Measurements from ENCODE around the gene MRPL19. TPM values are rescaled to one million over a fixed set of nuclear protein-coding genes. Genes with fewer than 3 reads are reported as not detected.

MRPL19 gene
- total and polyA plus RNA-seq, 2 donors from 2014 or later: 54.7 to 55.6 TPM

- Histone ChIP-seq H3K9ac (ENCODE audit: low read length in 3 of 3) (no peak overlapping the region), H3K27me3 (ENCODE audit: control insufficient read depth, insufficient read depth, low read length) (no peaks in the 10 kb centered on the region), H3K36me3 (ENCODE audit: control insufficient read depth in 2 of 3, insufficient read depth in 3 of 3, low read length in 3 of 3) (no peaks in the 10 kb centered on the region), H3K4me1 (ENCODE audit: control insufficient read depth in 2 of 3, insufficient read depth in 2 of 3, low read depth in 1 of 3, low read length in 3 of 3) (peaks cover 8 to 32% (median 23%) of the 10 kb centered on the region in 3 donors), H3K4me3 (ENCODE audit: low read length in 3 of 3) (no peak overlapping the region), H3K9me3 (ENCODE audit: control insufficient read depth in 2 of 3, insufficient read depth in 1 of 3, low read length in 3 of 3) (no peaks in the 10 kb centered on the region), H3K27ac (ENCODE audit: low read depth in 2 of 2, low read length in 2 of 2) (no peak overlapping the region)
- intact Hi-C loops (cut with DNase I): no loop called here
- FAIRE-seq (no peak), DNase-seq (no peak)
- TF ChIP-seq, protein P1, sequence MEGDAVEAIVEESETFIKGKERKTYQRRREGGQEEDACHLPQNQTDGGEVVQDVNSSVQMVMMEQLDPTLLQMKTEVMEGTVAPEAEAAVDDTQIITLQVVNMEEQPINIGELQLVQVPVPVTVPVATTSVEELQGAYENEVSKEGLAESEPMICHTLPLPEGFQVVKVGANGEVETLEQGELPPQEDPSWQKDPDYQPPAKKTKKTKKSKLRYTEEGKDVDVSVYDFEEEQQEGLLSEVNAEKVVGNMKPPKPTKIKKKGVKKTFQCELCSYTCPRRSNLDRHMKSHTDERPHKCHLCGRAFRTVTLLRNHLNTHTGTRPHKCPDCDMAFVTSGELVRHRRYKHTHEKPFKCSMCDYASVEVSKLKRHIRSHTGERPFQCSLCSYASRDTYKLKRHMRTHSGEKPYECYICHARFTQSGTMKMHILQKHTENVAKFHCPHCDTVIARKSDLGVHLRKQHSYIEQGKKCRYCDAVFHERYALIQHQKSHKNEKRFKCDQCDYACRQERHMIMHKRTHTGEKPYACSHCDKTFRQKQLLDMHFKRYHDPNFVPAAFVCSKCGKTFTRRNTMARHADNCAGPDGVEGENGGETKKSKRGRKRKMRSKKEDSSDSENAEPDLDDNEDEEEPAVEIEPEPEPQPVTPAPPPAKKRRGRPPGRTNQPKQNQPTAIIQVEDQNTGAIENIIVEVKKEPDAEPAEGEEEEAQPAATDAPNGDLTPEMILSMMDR (IDR thresholded peaks at IDR 0.05; ENCODE audit: borderline replicate concordance, extremely low read depth, insufficient read depth): no peak
Observed at GRCh38 chr2:75610671-75611070, 35.9 kb upstream of the MRPL19 start.

DNA sequence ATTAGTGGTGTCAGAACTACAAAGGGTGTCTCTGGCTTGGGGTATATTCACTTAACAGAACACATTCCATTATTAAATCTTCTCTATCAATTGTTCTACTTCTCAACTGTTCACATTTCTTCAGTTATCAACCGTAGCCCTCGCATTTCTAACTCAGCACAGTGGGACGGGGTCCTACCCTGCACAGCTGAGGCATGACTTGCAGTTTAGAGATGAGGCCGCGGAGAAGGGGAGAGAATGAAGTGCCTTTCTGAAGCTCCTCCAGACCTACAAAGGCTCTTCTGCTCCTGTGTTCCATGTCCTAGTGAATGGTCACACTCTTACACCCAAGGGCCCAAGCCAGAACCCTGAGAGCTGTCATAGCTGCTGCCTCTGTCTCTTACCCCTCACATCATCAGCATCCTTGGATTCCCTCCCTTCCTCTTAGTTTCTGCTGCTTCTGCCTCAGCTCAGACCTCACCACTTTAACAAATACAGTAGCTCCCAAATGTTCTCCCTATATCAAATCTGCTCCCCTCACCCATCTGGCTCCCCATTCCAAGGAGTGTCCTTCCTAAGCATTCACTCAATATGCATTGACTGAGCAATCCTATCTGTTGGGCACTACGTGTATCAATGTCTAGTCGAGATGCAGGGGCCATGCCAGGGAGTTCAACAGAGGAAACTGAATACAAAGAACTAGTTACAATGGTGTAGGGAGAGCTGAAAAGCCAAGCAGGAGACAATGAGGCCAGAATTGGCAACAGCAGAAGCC, 34.3 kb upstream of the MRPL19 start:
- Histone ChIP-seq H3K9me3 (ENCODE audit: control insufficient read depth in 2 of 3, insufficient read depth in 1 of 3, low read length in 3 of 3) (no peaks in the 10 kb centered on the region), H3K36me3 (ENCODE audit: control insufficient read depth in 2 of 3, insufficient read depth in 3 of 3, low read length in 3 of 3) (no peaks in the 10 kb centered on the region), H3K27ac (ENCODE audit: low read depth in 2 of 2, low read length in 2 of 2) (no peak overlapping the region), H3K4me1 (ENCODE audit: control insufficient read depth in 2 of 3, insufficient read depth in 2 of 3, low read depth in 1 of 3, low read length in 3 of 3) (peaks cover 5 to 17% (median 15%) of the 10 kb centered on the region in 3 donors), H3K9ac (ENCODE audit: low read length in 3 of 3) (no peak overlapping the region), H3K27me3 (ENCODE audit: control insufficient read depth, insufficient read depth, low read length) (no peaks in the 10 kb centered on the region), H3K4me3 (ENCODE audit: low read length in 3 of 3) (no peak overlapping the region)
- TF ChIP-seq, protein P1 (IDR thresholded peaks at IDR 0.05; ENCODE audit: borderline replicate concordance, extremely low read depth, insufficient read depth): no peak
- FAIRE-seq: no peak
- DNase-seq: no peak
- intact Hi-C loops (cut with DNase I): no loop called here

- Histone ChIP-seq H3K36me3 (ENCODE audit: control insufficient read depth in 2 of 3, insufficient read depth in 3 of 3, low read length in 3 of 3) (no peaks in the 10 kb centered on the region), H3K4me3 (ENCODE audit: low read length in 3 of 3) (no peak overlapping the region), H3K9me3 (ENCODE audit: control insufficient read depth in 2 of 3, insufficient read depth in 1 of 3, low read length in 3 of 3) (no peaks in the 10 kb centered on the region), H3K27me3 (ENCODE audit: control insufficient read depth, insufficient read depth, low read length) (no peaks in the 10 kb centered on the region), H3K27ac (ENCODE audit: low read depth in 2 of 2, low read length in 2 of 2) (no peak overlapping the region), H3K9ac (ENCODE audit: low read length in 3 of 3) (no peak overlapping the region), H3K4me1 (ENCODE audit: control insufficient read depth in 2 of 3, insufficient read depth in 2 of 3, low read depth in 1 of 3, low read length in 3 of 3) (peaks cover 4 to 12% (median 9%) of the 10 kb centered on the region in 3 donors)
- intact Hi-C loops (cut with DNase I): no loop called here
- DNase-seq: no peak
- FAIRE-seq: no peak
- TF ChIP-seq, protein P1 (IDR thresholded peaks at IDR 0.05; ENCODE audit: borderline replicate concordance, extremely low read depth, insufficient read depth): no peak
Observed at GRCh38 chr2:75612862-75613243, 33.7 kb upstream of the MRPL19 start.
